Upper lobe of right lung (tissue), 1 donor: Measurements from ENCODE around the gene VAPA. TPM values are rescaled to one million over a fixed set of nuclear protein-coding genes. Genes with fewer than 3 reads are reported as not detected.

Experiments
- ATAC-seq: fragments of 200-7000 bp; cut with Tn5 transposase; one replicate; pipeline ENCODE4 v1.9.1; 2020; ENCODE audit warnings: mild to moderate bottlenecking, moderate library complexity
- DNase-seq: peaks from one replicate; pipeline ENCODE4 v3.0.0-alpha.2; 2020
- H3K27ac ChIP-seq: fragments of 200-600 bp; one replicate; pipeline ENCODE4 v1.8.0; 2022
- H3K27me3 ChIP-seq: fragments of 200-600 bp; one replicate; pipeline ENCODE4 v1.8.0; 2022; ENCODE audit warnings: mild to moderate bottlenecking
- H3K36me3 ChIP-seq: fragments of 200-600 bp; one replicate; pipeline ENCODE4 v1.8.0; 2022
- H3K4me1 ChIP-seq: fragments of 200-600 bp; one replicate; pipeline ENCODE4 v1.8.0; 2022
- H3K4me3 ChIP-seq: fragments of 200-600 bp; one replicate; pipeline ENCODE4 v1.8.0; 2022; ENCODE audit warnings: mild to moderate bottlenecking
- H3K9me3 ChIP-seq: fragments of 200-600 bp; one replicate; pipeline ENCODE4 v1.8.0; 2022
- intact Hi-C: fragments of 100-400 bp; cut with DNase I; formaldehyde crosslinking; loops from one replicate; pipeline ENCODE4 v1.11.0; 2022
- total RNA-seq: library from RNA; stranded (reverse); fragmentation: NEBNext Ultra II Directional; extraction: Animal tissue kit (Norgen Biotek cat#: 25700); gene quantifications from one replicate; pipeline ENCODE4 v1.2.1, GENCODE V29; 2021
- TF ChIP-seq, protein P1 (sequence below): fragments of 200-600 bp; IDR thresholded peaks from one replicate; pipeline ENCODE4 v1.8.0; 2022; ENCODE audit warnings: antibody characterized with exemption
- donor health status: DM: no; HTN: yes; CAD: no; lungs with severe emphysema.

VAPA gene
- total RNA-seq, 1 donor from 2014 or later, result 225 TPM

DNA sequence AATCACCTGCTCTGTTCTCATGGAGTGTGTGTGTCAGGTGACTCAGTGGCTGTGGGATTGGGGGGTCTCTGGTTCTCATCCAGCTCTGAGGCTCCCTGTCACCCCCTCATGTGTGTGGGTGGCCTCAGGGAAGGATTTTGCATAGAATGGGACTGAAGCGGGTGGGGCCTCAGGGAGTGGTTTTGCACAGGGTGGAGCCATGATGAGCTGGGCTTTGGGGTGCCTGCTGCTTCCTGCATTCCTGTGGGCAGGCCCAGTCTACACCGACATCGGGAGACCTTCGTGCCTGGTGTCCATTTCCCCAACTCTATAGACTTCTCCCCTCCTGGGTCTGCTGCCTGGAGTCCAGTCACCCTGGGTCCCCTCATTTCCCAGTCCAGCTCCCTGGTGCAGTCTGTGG is 59.7 kb downstream of the VAPA start:
- H3K4me1 ChIP-seq, result no peaks in the 10 kb centered on the region
- no peak overlapping the region for H3K4me3 ChIP-seq
- no peak for ATAC-seq
- DNase-seq, result no peak
- H3K27ac ChIP-seq, result no peak overlapping the region
- H3K36me3 ChIP-seq, result no peaks in the 10 kb centered on the region
- TF ChIP-seq, protein P1, sequence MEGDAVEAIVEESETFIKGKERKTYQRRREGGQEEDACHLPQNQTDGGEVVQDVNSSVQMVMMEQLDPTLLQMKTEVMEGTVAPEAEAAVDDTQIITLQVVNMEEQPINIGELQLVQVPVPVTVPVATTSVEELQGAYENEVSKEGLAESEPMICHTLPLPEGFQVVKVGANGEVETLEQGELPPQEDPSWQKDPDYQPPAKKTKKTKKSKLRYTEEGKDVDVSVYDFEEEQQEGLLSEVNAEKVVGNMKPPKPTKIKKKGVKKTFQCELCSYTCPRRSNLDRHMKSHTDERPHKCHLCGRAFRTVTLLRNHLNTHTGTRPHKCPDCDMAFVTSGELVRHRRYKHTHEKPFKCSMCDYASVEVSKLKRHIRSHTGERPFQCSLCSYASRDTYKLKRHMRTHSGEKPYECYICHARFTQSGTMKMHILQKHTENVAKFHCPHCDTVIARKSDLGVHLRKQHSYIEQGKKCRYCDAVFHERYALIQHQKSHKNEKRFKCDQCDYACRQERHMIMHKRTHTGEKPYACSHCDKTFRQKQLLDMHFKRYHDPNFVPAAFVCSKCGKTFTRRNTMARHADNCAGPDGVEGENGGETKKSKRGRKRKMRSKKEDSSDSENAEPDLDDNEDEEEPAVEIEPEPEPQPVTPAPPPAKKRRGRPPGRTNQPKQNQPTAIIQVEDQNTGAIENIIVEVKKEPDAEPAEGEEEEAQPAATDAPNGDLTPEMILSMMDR, result no peak
- H3K27me3 ChIP-seq, result no peaks in the 10 kb centered on the region
- H3K9me3 ChIP-seq, result peaks cover 3% of the 10 kb centered on the region
- intact Hi-C loops, result loop anchor here (5.0 kb wide), 1 partner anchor 549 kb away; no protein-coding TSS in a partner anchor

DNA sequence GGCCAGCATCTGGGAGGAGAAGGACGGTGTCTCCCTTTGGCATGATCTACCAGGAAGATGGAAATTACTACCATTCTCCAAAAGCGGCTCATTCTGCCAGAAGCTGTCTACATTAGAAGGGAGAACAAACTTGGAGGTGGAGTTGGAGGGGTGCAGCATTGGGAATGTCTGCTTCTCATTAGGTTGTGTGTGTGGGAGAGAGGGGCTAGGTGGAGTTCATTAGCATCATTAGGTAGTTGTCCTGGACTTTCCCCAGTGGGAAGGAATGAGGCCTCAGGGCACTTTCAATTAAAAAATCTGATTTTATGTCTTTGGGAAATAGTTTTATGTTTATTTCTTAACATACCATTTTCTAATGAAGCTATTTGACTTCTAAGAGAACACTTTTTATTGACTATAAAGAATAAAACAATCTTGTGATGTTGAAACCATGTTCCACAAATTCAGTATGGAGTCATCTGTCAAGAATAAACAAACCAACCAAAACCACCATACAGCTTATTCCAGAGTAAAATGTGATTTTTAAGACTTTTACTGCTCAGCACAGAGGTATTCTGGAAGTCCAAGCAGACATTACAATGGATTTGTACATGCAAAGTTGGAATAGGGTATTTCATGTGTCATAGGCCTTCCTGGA is 60.6 kb downstream of the VAPA start:
- H3K4me3 ChIP-seq, result no peak overlapping the region
- H3K9me3 ChIP-seq, result peaks cover 3% of the 10 kb centered on the region
- no peak for DNase-seq
- no peaks in the 10 kb centered on the region for H3K4me1 ChIP-seq
- TF ChIP-seq, protein P1, result no peak
- intact Hi-C loops, result loop anchor here (5.0 kb wide), 1 partner anchor 548 kb away; no protein-coding TSS in a partner anchor
- H3K27me3 ChIP-seq, result no peaks in the 10 kb centered on the region
- no peak for ATAC-seq
- no peak overlapping the region for H3K27ac ChIP-seq
- no peaks in the 10 kb centered on the region for H3K36me3 ChIP-seq

DNA sequence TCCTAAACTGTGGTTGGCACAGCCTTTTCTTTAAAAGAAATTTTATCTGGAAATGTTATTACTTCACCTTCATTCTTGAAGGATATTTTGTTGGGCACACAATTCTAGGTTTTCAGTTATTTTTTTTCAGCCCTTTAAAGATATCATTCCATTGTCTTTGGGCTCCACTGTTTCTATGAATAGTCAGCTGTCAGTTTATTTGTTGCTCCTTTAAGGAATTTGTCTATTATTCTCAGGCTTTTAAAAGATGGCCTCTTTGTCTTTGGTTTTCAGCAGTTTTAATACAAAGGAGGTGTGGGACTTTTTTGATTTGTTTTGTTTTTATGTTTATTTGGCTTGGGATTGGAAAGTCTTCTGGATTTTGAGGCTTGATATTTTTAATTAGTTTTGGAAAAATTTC is 61.8 kb downstream of the VAPA start:
- DNase-seq (no peak), ATAC-seq (no peak)
- Histone ChIP-seq H3K4me3 (no peak overlapping the region), H3K27ac (no peak overlapping the region), H3K27me3 (no peaks in the 10 kb centered on the region), H3K36me3 (no peaks in the 10 kb centered on the region), H3K4me1 (no peaks in the 10 kb centered on the region), H3K9me3 (peaks cover 3% of the 10 kb centered on the region)
- TF ChIP-seq, protein P1, result no peak
- intact Hi-C loops, result no loop called here

DNA sequence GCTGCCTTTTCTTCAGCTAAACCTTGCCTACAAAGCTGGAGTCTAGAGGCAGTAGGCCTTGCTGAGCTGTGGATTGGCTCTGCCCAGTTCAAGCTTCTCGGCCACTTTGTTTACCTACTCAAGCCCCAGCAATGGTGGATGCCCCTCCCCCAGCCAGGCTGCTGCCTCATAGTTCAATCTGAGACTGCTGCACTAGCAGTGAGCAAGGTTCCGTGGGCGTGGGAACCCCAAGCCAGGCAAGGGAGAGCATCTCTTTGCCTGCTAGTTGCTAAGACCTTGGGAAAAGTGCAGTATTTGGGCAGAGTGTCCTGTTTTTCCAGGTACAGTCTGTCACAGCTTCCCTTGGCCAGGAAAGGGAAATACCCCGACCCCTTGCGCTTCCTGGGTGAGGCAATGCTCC is 68.9 kb downstream of the VAPA start:
- H3K36me3 ChIP-seq, result no peaks in the 10 kb centered on the region
- H3K4me3 ChIP-seq, result no peak overlapping the region
- H3K27me3 ChIP-seq, result no peaks in the 10 kb centered on the region
- intact Hi-C loops, result no loop called here
- no peaks in the 10 kb centered on the region for H3K9me3 ChIP-seq
- H3K27ac ChIP-seq, result no peak overlapping the region
- H3K4me1 ChIP-seq, result no peaks in the 10 kb centered on the region
- ATAC-seq (no peak), DNase-seq (no peak)
- TF ChIP-seq, protein P1, result no peak

DNA sequence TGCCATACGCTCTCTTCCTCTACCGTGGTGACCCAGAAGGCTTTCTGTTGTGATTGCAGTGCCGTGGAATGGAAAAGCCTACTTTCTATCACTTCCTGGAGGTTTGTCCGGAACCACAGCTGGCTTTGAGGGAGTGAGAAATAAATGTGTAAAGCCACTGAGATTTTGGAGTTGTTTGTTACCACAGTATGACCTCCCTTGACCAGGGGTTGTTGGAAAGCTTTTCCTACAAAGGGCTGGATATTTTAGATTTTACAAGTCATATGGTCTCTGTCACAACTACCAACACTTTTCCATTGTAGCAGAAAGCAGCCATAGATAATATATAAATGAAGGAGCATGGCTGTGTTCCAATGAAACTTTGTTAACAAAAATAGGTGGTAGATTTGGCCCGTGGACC is 70.3 kb downstream of the VAPA start:
- H3K4me1 ChIP-seq, result no peaks in the 10 kb centered on the region
- TF ChIP-seq, protein P1, result no peak
- H3K36me3 ChIP-seq, result no peaks in the 10 kb centered on the region
- H3K27me3 ChIP-seq, result no peaks in the 10 kb centered on the region
- no peak for DNase-seq
- ATAC-seq, result no peak
- H3K9me3 ChIP-seq, result no peaks in the 10 kb centered on the region
- intact Hi-C loops, result no loop called here
- H3K27ac ChIP-seq, result no peak overlapping the region
- H3K4me3 ChIP-seq, result no peak overlapping the region

DNA sequence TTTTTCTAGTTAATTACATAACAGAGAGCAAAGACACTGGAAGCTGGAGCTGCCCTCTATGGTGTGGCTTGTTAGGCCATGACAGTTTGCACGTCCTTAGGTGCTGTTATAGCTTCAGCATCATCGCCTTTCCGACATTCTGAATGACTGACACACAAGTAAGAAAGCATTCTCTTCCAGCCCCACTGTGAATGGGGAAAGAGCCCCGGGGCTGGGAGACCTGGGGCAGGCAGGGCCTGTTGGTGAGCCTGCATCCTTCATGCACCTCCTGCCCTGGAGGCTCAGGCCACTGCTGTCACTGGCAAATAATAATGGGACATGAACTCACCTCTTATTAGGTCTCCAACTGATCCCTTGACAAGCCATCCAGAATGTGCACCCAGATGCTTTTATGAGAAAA is 71.8 kb downstream of the VAPA start:
- H3K9me3 ChIP-seq, result no peaks in the 10 kb centered on the region
- no peak for ATAC-seq
- intact Hi-C loops, result no loop called here
- H3K27ac ChIP-seq, result no peak overlapping the region
- H3K36me3 ChIP-seq, result no peaks in the 10 kb centered on the region
- no peak overlapping the region for H3K4me3 ChIP-seq
- no peaks in the 10 kb centered on the region for H3K27me3 ChIP-seq
- H3K4me1 ChIP-seq, result peaks cover 3% of the 10 kb centered on the region
- TF ChIP-seq, protein P1, result no peak
- no peak for DNase-seq
